Erythroblast (primary cell): ENCODE results near the gene TNFRSF18.
A peak's percentile ranks its signal among the peaks of the same experiment; 100 is the strongest.

ENCODE experiments used
- DNase-seq, 2 experiments: peaks; one replicate each; lab custom pipeline; 2025; lab: John Stamatoyannopoulos, UW
- GATA1 ChIP-seq: IDR thresholded peaks from 2 replicates; pipeline ENCODE4 v1.6.1; 2011; ENCODE audit warnings: low read depth, mild to moderate bottlenecking, control low read depth, low read length, moderate library complexity
- POLR2A ChIP-seq: IDR thresholded peaks from 2 replicates; pipeline ENCODE4 v1.6.1; 2011; ENCODE audit warnings: mild to moderate bottlenecking, low read length

Gene TNFRSF18

DNA sequence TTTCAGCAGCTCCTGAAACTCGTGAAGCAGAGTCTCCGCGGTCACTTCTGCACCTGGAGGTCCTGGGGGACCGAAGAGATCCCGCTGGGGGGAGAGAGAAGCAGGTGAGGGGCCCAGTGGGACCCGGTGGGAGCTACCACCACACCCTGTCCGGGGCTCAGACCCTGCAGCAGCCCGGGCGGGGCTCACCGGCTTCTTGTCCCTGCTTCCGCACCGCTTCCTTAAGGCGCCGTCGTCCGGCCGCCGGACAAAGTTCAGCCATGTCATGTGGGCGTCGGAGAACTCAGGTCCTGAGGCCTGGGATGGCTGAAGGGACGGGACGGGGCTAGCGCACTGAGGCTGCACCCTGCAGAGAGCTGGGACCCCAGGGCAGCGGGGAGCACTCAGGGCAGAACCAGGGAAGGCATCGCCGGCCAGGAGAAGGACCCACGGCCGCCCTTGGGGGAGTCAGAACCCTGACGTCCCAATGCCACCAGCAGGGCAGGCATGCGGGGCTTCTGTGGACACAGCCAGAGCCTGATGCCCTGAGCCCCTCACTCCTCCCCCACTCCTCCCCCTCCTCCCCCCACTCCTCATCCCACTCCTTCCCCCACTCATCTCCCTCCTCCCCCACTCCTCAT, 37.9 kb upstream of the TNFRSF18 start:
- TF ChIP-seq GATA1: no peak
- TF ChIP-seq POLR2A: no peak
- DNase-seq: no peak

DNA sequence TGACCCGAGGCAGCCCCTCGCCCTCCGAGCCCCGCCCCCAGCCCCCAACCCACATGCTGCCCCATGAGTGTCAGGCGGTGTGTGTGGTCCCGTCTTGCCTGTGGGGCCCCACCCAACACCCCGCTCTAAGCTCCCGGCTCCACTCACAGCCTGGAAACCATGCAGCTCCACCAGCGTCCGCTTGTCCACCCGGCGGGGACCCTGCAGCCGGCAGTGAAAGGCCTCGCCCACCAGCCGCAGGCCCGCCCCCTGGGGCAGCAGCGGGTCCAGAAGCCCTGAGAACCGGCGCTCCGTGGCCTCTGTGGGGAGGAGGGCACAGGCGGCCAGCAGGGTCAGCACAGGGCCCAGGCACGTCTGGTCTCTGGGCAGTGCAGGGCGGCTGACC, 37.4 kb upstream of the TNFRSF18 start:
- DNase-seq: no peak
- TF ChIP-seq POLR2A: no peak
- no peak for TF ChIP-seq GATA1

DNA sequence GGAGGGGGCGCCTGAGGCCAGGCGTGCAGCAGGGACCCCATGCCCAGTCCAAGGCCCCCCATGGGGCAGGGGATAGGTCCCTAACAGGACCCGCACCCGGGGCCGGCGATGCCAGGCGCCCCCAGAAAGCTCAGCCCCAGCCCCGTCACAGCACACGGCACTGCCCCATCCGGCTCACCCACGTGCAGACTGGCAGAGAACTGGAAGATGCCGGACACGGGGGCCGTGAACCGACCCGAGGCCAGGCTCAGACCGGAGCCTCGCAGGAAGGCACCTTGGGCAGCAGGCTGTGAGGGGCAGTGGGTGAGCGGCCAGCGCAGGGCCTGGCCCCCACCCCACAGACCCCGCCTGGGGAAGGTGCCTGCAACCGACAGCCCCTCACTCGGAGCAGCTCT, 36.9 kb upstream of the TNFRSF18 start:
- no peak for DNase-seq
- TF ChIP-seq POLR2A (no peak), GATA1 (no peak)

DNA sequence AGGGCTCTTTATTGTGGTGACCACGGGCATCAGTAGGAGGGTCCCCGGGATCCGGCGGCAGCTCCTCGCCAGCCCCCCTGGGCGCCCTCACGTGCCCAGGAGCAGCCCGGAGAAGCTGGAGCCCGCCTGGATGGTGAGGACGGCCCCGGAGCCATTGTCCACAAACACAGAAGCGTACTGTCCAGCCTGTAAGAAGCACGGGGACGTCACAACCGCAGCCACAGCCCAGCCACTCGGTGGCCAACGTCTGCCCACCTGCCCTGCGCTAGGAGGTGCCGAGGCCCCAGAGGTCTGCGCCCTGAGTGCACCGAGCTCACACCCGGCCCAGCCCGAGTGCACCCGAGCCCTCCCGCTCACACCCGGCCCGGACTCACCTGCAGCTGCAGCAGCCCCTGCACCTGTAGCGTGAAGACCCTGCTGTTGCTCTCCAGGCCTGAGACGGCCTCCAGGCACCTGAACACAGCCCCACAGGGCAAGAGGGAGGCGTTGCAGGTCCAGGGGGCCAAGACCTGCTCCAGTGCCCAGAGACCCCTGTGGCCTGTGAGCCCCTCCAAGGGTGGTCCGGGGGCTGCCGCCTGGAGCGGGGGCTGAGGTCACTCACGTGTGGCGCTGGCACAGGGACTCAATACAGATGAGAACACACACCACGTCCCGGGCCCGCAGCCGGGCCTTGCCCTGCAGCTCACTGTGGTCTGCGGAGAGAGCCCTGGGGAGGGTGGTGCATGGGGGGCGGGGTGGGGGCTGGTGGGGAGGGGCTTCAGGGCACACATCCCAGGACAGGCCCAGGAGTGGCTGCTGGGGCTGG, 36.3 kb upstream of the TNFRSF18 start:
- no peak for TF ChIP-seq GATA1
- TF ChIP-seq POLR2A: no peak
- no peak for DNase-seq

DNA sequence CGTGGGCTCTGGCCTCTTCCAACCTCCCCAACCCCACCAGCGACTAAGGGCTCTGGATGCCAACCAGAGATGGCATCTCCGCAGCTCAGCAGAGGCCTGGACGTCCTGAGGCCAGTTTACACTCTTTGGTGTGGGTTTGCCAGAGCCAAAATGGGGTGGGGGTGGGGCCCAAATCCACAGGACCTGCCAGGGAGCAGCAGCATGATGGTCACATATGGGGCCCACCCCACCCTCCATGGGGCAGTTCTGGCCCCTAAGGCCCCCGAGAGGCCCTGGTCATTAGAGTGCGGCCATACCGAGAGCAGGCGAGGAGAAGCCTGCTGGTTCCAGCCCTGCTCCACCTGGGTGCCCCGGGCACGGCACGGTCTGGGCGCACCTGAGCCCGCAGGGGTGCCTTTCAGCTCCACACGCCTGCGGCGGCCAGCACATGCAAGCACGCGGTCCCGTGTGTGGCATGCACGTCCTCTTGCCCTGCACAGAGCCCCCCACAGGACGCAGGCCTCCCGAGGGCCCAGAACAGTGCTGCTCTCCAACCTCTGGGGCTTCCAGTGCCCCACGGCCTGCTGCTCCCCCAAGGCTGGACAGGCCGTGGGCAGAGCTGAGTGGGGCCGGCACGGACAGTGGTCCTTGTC, 35.3 kb upstream of the TNFRSF18 start:
- TF ChIP-seq GATA1 (no peak), POLR2A (no peak)

DNA sequence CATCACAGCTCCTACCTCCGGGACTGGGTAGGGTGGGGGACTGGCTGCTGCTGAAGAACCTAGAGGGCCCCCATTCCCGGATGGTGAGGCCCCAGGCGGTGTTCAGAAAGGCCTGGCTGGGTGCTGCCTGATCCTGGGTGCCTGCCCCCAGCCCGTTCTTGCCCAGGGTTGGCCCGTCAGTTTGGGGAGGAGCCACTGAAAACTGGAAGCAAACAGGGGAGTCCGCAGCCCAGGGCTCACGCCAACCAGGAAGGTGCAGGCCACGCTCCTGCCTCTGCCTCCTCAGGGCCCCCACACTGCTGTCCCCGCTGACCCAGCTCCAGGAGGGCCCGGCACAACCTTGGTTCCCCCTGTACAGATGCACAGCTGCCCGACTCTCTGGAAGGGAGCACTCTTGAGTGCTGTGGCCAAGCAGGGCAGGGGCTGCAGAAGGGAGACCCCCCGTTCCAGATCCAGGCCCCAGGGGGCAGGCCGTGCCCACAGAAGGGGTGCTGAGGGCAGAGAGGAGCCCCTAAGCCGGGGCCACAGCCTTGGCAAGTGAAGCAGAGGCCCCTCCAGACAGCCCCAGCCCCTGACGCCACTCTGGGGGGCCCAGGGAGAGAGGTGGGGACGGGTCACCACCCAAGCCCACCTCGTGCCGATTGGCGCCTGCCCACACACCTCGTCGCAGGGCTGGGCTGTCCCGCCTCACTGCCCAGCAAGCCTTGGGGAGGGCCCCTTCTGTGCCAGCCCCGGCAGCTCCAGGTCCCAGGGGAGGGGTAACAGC, 34.6 kb upstream of the TNFRSF18 start:
- no peak for DNase-seq
- no peak for TF ChIP-seq GATA1
- TF ChIP-seq POLR2A: no peak

More for the DNA sequence above, 35.3 kb upstream of the TNFRSF18 start:
- DNase-seq: no peak

DNA sequence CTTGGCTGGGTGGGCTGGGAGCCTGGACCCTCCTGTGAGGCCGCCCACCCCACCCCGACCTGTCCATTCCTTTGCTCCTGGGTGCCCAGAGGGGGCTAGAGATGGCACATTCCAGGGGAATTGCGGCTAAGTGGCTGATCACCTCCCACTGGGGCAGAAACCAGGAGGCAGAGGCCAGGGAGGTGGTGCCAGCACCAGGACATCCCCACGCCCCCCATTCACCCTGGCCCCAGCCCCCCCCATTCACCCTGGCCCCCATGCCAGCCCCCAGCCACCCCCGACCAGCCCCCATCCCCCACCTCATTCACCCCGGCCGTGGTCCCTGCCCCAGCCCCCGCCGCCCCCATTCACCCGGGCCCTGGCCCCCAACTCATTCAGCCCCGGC, 33.9 kb upstream of the TNFRSF18 start:
- no peak for DNase-seq
- no peak for TF ChIP-seq POLR2A
- no peak for TF ChIP-seq GATA1

DNA sequence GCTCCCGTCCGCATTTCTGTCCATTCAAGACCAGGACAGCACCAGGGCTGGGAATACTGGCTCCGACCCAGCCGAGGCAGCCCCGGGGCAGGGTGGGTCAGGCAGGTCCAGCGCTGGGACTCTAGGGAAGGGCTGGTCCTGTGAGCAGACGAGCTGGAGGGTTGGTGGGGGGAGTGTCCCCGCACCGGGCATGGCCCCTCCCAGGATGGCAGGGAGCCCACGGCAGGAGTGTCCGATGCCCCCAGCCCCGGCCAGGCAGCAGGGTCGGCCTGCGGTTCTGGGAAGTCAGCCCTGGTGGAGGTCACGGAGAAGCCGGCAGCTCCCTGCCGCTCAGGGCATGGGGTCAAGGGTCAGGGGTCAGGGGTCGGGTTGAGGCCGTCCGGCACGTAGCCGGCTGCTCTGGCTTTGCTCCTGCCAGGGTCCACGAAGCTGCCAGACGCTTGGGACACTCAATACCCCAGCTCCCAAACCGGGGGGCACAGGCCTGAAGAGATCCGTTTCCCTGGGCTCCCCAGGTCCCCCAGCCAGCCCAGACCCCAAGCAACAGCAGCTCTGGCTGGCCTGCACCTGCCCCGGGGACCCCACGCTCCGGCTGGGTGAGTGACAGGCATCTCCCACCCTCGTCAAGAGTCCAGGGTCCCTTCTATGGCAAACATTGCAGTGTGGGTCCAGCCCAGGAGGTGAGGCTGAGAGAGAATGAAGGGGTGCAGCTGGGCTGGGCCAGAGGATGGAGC, 33.4 kb upstream of the TNFRSF18 start:
- TF ChIP-seq POLR2A (no peak), GATA1 (no peak)
- DNase-seq: no peak

DNA sequence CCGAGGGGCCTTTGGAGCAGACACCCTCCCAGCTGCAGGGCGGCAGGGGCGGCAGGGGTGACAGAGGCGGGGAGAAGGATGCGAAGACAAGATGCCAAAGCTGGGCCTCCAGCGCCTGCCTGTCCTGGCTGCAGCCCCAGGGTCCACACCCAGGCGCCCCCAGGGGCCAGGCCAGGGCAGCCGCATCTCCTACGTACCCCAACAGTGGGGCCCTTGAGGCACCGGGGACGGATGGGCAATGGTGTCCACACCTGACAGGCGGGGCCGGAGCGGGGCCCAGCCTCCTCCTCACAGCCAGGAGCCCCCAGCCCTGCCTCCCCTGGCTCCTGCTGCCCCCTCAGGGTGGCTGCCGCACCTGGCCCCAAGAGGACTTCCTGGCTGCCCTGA, 32.8 kb upstream of the TNFRSF18 start:
- TF ChIP-seq POLR2A (no peak), GATA1 (no peak)
- DNase-seq: peak in 1 of 2 experiments; percentile 31

DNA sequence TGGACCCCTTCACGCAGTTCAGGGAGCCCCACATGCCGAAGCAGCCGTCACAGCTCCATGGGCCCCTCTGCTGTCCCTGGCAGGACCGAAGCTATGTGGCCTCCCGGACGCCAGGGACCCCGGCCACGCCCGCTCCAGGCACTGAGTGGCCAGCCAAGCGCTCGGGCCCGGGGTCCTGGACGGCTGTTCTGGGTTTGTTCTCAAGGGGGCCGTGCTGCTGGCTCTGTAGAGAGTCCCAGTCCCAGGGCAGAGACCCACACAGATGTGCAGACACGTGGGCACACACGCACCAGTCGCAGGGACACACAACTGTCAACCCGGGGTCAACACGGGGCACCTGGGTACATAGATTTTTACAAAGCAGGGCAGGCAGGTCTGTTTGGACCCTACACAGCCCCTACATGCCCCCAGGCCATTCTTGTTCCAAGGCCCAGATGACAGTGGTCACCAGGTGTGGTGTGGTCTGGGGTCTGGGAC, 32.3 kb upstream of the TNFRSF18 start:
- DNase-seq: no peak
- TF ChIP-seq POLR2A: no peak
- no peak for TF ChIP-seq GATA1

DNA sequence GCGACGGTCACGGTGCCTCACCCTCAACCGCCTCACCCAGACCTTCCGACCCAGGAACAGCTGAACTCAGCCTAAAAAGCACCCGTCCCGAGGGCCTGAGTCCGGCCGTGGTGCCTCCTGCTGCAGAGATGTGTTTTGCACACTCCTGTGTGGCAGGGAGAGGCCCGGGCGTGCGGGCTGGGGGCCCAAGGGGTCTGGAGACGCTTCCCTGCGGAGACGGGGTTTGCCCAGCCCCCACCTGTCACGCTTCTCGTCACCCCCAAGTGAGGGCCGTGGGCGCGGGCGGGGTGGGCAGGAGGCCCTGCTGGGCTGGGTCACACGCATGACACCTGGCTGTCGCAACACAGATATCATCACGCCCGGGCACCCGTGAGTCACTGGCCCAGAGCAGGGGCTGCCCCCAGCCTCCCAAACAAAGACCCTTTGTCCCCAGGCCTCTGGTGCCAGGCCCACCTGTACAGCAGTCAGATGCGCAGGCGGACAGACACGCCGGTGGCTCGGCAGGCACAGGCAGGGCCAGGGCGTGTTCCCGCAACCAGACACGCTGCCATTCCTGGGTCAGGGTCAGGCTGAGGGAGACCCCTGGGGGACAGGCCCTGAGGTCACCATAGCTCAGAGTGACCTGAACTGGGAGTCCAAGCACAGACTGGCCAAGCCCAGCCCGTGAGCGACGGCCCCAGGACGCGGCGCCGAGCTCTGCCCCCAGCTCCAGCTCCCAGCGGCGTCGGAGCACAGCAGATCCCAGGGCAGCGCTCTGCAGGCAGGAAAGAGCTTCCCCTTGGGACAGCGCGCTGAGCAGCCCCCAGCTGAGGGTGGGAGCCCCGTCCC, 31.7 kb upstream of the TNFRSF18 start:
- TF ChIP-seq GATA1 (no peak), POLR2A (no peak)

More for the DNA sequence above, 31.7 kb upstream of the TNFRSF18 start:
- DNase-seq: no peak
